GM19239 (cell line): ENCODE measurements around the gene RNF167.
A peak's percentile ranks its signal among the peaks of the same experiment; 100 is the strongest.

ENCODE experiments used
- DNase-seq: peaks from one replicate; pipeline ENCODE4 v3.0.0; 2011; ENCODE audit warnings: low spot score; ENCODE audit not compliant: insufficient read length
- FAIRE-seq: peaks from 2 replicates; lab custom pipeline; 2011; peaks lifted over from hg19 to GRCh38; lab: Jason Lieb, UNC

The RNF167 gene

GRCh38 chr17:4971826-4972225 is 31.8 kb downstream of the RNF167 start:
- DNase-seq (no peak), FAIRE-seq (no peak)

DNA sequence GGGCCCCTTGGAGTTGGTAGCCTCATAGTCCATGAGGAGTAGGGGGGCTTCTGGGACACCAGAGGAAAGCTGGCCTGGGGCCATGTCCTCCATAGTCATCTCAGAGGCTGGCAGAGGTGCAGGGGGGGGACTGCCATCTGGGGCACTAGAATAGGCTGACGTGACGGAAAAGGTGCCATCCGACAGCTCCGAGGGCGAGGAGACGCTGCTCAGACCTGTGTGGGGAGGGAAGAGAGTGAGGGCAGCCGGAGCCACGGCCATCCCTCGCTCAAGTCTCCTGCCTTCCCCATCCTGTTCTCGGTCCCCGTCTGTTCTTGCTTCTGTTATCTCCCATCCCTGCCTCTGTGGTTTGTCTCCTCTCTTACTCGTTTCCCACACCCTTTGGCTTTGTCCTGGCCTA is 32.3 kb downstream of the RNF167 start:
- DNase-seq = no peak
- no peak for FAIRE-seq

DNA sequence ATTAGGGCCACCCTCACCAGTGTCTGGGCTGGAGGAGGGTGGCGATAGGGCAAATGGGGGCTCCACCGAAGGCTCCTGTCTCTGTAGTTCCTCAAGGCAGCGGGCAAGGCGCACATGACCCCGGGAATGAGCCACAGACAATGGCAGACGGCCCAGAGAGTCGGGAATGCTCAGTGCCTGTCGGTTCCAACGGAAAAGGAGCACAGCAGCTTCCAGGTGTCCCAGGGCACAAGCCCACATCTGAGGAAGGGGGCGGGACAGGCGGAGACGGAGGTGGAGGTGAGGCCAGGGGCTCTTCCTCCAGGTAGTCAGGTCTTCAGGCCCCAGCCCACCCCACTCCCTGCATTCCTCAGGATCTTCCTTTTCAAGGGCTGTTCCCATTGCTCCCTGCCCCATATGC is 32.7 kb downstream of the RNF167 start:
- DNase-seq (no peak), FAIRE-seq (no peak)

GRCh38 chr17:4973256-4974114 is 33.4 kb downstream of the RNF167 start:
- DNase-seq (no peak), FAIRE-seq (no peak)

DNA sequence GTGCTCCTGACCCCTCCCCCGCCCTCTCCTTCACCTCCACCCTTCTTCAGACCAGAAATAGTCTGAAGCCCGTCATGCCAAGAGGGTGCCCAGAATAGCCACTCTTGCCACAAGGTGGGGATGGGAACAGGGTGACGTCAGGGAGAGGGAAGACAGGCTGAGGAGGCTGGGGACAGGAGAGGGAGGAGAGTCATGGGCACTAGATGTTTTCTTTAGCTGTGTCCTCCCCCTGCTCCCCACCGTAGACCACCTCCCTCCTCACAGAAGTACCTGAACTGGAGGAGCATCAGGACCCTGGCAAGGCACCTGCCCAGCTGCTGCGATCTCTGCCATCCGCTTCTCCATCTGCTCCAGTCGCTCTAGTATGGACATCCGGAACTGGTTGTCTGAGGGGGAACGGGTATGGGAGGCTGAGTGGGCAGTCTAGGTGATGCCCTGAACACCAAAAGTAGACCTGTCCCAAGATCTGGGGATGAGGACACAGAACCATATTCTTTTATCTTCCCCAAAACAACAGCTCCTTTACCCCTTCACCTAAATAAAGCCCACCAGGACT is 34.1 kb downstream of the RNF167 start:
- DNase-seq (no peak), FAIRE-seq (no peak)

- FAIRE-seq = no peak
These were observed 38.7 kb downstream of the RNF167 start for GRCh38 chr17:4978726-4979125.

DNA sequence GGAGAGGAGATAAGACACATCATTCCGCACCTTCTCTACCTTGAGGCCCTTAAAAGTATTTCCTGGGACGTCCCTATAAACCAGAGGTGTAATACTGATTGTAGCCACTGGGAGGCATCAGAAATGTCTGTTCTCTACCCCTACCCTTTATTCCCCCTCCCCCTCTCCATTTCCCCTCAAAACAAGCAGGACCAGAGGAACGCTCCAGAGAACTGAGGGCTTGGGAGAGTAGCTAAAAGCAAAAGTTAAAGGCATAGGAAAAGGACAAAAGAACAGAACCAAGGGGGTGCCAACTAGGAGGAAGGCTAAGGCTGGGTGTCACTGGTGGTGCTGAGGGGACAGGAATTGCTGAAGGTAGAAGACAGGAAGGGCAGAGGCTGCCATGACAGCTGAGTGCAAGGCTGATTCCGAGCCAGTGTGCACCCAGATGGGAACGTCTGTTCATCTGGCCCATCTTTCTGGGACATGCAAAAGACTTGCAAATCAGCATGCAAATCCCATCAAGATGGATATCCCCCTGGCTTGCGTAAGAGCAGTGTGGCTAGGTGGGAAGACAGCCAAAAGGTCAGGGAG is 40.7 kb downstream of the RNF167 start:
- FAIRE-seq = peak; percentile 81
- peak; percentile 54 for DNase-seq

More at GRCh38 chr17:4978726-4979125, 38.7 kb downstream of the RNF167 start:
- DNase-seq = no peak

GRCh38 chr17:4982305-4982704 is 42.2 kb downstream of the RNF167 start:
- no peak for DNase-seq
- FAIRE-seq = no peak

- DNase-seq = no peak
- peak; percentile 57 for FAIRE-seq
These were observed 46.3 kb downstream of the RNF167 start for GRCh38 chr17:4986403-4986802.

DNA sequence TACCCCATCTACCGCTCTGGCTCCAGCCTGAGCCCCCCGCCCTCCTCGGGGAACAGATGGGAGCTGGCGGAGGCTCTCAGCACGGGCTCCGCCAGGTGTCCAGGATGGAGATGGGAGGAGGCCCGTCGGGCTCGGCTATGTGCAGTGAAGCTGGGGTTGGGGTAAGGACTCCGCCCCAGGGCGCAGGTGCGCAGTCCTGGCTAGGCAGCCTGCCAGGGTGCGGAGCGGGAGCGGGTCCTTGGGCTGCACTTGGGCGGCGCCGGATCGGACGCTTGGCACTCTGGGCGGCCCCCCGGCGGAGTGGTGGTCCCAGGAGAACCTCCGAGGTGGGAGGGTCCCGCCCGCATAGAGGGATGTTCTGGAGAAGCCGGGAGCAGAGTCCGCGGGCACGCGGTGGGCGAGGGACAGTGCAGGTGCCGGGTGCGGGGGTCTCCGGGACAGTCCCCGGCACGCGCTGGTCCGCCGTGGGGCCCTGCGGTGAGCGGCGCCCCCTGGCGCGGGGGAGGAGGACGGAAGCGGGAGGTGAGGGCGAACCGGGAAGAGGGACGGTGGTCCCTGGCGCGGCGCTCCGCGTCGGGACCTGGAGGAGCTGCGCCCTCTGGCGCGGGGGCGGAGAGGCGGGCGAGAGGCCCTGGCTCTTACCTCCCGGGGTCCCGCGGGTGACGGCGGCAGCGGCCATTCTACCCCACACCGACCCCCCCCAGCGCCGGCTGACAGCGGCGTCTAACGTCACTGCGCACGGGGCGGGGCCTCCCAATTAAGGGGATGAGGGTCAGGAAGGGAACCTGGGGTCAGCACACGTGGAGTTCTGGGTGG is 47.1 kb downstream of the RNF167 start, which contains the start of gene CAMTA2:
TSS of gene CAMTA2 (minus strand) at position 725 of the 816 bp plus-strand sequence. CDS start 1,453 bp downstream, outside the sequence.
- FAIRE-seq (peak; percentile 91), DNase-seq (peak; percentile 70)

DNA sequence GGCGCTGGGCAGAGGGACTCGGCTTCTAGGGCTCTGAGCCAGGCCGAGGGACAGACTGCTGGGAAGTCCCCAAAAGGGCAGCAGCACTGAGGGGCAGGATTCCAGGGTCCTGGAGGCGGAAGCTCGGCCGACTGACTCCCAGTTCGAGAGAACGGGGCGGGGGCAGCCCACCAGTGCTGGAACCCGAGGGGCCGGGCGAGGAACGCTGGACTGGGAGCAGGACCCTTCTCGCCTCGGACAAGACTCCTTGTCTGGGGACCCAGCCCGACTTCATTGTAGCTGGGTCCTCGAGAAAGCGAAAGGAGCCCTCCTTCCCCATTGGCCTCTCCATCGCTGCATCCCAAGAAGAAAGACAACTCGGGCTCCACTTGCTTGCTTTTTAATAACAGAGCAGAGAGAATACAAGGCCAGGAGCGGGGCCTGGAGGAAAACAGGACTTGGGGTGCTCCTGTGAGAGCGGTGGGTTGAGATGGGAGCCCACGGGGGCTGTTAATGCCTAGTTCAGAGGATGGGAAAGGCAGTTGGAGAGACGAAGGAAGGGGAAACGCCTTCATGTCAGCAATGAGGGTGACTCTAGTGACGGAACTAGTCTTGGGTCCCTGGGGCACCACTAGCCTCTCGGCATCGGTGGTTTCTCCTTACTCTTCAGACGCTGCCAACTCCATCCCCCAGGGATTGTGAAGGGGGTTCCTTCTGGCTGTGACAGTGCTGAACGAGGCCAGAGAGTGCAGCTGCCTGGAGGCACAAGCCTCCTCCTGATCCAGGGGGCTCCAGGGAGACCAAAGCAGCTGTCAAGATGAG is 47.9 kb downstream of the RNF167 start:
- DNase-seq (no peak), FAIRE-seq (peak; percentile 73)

DNA sequence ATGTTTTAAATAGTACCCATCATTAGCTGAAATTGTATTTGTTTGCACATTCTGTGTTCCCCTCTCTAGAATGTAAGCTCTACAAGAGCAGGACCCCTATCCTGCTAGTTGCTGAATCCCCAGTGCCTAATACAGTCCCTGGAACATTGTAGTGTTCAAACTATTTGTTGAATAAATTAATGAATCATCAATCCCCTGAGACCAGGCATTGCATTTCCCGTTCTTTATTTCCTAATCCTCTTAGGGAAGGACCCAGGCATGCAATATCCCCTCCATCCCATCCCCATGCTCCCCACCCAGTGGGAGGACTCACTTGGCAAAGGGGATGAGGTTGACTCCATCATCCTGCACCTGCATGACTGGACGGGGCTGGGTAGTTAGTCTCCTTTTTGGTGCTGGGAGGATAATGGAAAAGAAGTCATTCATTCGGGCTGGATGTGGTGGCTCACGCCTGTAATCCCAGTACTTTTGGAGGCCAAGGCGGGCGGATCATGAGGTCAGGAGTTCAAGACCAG is 54.1 kb downstream of the RNF167 start:
- no peak for DNase-seq
- FAIRE-seq = no peak
